Liver (tissue), 3 donors: ENCODE data around the gene CCR3.

Experiments used
- SP1 ChIP-seq: IDR thresholded peaks from 2 replicates; pipeline ENCODE4 v1.6.1; 2018; ENCODE audit warnings: antibody characterized with exemption, mild to moderate bottlenecking
- TF ChIP-seq, protein P1 (sequence below): fragments of 150-350 bp; IDR thresholded peaks from 2 replicates; pipeline ENCODE4 v1.5.1; 2017; ENCODE audit warnings: improper control_type of control experiment, low read depth, low read length; ENCODE audit not compliant: missing input control
- donor health status: healthy.
- donor health status: healthy.

DNA sequence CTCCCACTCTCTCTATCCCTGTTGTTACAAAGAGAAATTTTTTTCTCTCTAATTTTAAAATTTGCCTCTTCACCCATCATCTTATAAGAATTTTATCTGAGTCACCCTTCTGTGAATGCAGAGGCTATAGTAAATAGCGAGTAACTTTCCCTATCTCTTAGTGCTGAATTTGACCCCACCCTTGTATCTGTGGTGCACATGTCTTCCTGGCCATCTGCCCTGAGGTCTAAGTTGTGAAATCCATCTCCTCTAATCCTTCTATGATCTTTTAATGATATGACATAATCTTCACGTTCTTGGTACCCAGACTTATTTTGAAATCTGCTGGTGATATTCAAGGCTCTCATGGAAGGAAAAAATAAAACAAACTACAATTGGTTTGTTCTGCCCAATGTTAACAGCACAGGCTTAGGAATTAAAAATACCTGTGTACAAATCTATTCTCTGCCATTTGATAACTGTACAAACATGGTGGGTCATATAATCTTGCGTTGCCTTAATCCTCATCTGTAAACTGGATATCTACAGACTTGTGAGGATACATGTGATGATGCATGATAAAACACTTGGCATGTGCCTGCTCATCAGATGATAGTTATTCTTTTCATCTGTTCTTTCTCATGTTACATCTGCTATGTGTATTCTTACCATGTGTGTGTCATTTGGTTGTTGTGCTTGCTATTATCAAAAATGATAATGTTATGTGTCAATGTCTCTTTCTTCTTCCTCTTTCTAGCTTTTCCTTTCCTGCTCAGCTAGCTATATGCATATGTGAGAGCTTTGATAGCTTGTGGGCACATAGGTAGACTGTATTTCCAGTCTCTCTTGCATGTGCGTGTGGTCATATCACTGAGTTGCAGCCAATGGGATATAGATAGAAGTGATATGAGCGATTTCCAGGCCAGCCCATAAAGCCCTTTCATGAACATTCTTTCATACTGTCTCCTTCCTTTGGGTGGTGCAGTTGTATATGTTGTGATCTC, 13.7 kb upstream of the CCR3 start:
- TF ChIP-seq, protein P1, sequence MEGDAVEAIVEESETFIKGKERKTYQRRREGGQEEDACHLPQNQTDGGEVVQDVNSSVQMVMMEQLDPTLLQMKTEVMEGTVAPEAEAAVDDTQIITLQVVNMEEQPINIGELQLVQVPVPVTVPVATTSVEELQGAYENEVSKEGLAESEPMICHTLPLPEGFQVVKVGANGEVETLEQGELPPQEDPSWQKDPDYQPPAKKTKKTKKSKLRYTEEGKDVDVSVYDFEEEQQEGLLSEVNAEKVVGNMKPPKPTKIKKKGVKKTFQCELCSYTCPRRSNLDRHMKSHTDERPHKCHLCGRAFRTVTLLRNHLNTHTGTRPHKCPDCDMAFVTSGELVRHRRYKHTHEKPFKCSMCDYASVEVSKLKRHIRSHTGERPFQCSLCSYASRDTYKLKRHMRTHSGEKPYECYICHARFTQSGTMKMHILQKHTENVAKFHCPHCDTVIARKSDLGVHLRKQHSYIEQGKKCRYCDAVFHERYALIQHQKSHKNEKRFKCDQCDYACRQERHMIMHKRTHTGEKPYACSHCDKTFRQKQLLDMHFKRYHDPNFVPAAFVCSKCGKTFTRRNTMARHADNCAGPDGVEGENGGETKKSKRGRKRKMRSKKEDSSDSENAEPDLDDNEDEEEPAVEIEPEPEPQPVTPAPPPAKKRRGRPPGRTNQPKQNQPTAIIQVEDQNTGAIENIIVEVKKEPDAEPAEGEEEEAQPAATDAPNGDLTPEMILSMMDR = no peak
- TF ChIP-seq SP1 = no peak
